Endothelial cell of umbilical vein (primary cell): ENCODE data around the gene PSMB8.

Experiments
- EZH2 ChIP-seq: IDR thresholded peaks from 2 replicates; pipeline ENCODE4 v1.6.1; 2012; ENCODE audit warnings: borderline replicate concordance, low read depth, mild to moderate bottlenecking, moderate library complexity, low read length, inconsistent platforms; ENCODE audit not compliant: severe bottlenecking
- JUN ChIP-seq: IDR thresholded peaks from 2 replicates; pipeline ENCODE4 v1.6.1; 2011; ENCODE audit warnings: borderline replicate concordance, low read depth; ENCODE audit not compliant: insufficient read length, insufficient read depth
- POLR2AphosphoS5 ChIP-seq: IDR thresholded peaks from 2 replicates; pipeline ENCODE4 v1.6.1; 2012; ENCODE audit warnings: low read depth, mild to moderate bottlenecking, control low read depth, low read length, moderate library complexity; ENCODE audit not compliant: insufficient read depth
- TF ChIP-seq, protein P1 (sequence below), 2 donors: IDR thresholded peaks; 1 replicate in 1 of 2; 2 replicates in 1 of 2; pipeline ENCODE4 v1.5.1; 2011; ENCODE audit warnings: low read length in 2 of 2, mild to moderate bottlenecking in 2 of 2, moderate library complexity in 2 of 2, control low read depth in 1 of 2, inconsistent platforms in 1 of 2, low read depth in 1 of 2; ENCODE audit not compliant: insufficient read depth in 1 of 2; ENCODE audit errors: extremely low read depth in 1 of 2
- TF ChIP-seq, protein P2 (sequence below): IDR thresholded peaks from 2 replicates; pipeline ENCODE4 v1.6.1; 2011; ENCODE audit not compliant: insufficient read depth, insufficient read length

DNA sequence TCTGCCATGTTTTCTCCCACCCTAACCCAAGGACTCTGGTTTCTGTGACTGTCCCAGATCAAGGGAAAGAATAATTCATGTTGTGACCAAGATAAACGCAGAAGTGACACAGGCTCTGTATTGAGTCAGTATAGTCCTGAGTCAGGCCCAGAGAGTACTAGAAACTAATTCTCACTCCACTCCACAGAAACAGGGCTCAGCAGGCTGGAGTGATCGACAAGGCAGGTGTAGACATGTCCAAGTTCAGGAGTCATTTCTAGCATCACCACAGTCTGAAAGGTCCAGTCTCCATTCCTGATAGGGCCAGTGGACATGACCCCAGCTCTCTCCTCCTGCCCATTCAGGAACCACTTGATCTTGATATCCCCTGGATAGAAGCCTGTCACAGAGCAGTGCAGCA is 29.7 kb downstream of the PSMB8 start:
- TF ChIP-seq, protein P1, sequence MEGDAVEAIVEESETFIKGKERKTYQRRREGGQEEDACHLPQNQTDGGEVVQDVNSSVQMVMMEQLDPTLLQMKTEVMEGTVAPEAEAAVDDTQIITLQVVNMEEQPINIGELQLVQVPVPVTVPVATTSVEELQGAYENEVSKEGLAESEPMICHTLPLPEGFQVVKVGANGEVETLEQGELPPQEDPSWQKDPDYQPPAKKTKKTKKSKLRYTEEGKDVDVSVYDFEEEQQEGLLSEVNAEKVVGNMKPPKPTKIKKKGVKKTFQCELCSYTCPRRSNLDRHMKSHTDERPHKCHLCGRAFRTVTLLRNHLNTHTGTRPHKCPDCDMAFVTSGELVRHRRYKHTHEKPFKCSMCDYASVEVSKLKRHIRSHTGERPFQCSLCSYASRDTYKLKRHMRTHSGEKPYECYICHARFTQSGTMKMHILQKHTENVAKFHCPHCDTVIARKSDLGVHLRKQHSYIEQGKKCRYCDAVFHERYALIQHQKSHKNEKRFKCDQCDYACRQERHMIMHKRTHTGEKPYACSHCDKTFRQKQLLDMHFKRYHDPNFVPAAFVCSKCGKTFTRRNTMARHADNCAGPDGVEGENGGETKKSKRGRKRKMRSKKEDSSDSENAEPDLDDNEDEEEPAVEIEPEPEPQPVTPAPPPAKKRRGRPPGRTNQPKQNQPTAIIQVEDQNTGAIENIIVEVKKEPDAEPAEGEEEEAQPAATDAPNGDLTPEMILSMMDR (IDR thresholded peaks at IDR 0.05; ENCODE audit: extremely low read depth in 1 of 2, insufficient read depth in 1 of 2, low read depth in 1 of 2, low read length in 2 of 2) = no peak
- no peak for TF ChIP-seq JUN
- TF ChIP-seq EZH2 = no peak
- TF ChIP-seq, protein P2, sequence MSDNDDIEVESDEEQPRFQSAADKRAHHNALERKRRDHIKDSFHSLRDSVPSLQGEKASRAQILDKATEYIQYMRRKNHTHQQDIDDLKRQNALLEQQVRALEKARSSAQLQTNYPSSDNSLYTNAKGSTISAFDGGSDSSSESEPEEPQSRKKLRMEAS = no peak
- no peak for TF ChIP-seq POLR2AphosphoS5
